NCI-H526 treated with DMSO at 0.1 percent for 48 hours (cell line): ENCODE results near the gene OMP.
A peak's percentile ranks its signal among the peaks of the same experiment; 100 is the strongest.
"Not testable (repeated sequence)": the region's sequence is repeated elsewhere in the genome, so short reads cannot be mapped to it uniquely, and the experiment has no call there.

Source experiments
- DNase-seq: peaks from one replicate; lab custom pipeline; 2025; lab: John Stamatoyannopoulos, UW

The OMP gene

DNA sequence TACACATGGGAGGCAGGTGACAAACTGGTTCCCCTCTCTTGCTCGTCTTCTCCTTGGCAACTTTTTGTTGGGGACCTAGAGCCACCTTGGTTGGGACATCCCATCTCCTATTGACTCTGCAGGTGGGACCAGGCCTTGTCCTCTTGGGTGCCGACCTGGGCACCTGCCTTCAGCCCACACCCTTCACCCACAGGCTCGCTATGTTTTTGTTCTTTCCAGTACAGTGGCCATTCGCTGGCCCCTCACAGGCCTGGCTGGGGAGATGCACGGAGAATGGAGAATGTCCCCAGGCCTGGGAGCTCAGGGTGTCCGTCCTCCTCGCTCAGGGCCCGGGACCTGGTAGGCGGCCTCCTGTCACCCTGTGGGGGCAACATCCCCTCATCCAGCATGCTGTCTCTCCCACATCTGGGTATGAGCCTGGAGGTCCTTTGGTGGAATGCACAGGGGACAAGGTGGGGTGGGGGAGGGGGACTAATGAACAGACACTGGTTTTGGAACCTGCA is 14.9 kb upstream of the OMP start:
- no peak for DNase-seq

DNA sequence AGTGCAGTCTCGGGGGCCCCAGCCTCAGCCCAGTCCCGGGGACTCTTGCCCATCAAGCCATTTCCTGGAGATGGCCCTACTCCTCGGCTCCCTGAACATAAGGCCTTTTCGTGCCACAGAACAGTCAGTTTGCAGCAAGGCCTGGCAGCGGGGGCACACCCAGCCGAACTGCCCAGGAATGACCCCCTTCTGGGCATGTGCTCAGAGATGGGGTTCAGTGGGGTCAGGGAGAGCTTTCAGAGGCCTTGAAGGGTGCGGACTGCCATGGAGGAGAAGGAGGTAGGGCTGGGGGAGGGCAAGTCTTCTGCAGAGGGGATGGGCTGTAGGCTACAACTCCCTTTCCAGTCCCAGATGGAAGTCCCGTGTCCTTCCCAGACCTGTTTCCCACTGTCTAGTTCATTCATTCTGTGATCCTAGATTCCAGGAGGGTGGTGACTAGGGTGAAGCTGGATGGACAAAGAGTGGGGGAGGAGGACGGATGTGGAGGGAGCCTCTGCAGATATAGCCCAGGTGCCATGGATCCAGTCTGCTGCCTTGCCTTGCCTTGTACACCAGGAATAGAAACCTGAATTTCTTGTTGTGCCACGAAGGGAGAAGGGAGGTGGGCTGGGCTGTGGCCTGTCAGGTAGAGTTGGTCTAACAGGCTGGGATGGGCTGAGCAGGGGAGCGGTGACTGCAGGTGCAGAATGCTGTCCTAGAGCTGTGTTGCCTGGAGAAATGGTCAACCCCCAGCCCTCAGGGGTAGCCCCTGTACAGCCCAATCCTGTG is 14.2 kb upstream of the OMP start:
- DNase-seq: peak; percentile 38

DNA sequence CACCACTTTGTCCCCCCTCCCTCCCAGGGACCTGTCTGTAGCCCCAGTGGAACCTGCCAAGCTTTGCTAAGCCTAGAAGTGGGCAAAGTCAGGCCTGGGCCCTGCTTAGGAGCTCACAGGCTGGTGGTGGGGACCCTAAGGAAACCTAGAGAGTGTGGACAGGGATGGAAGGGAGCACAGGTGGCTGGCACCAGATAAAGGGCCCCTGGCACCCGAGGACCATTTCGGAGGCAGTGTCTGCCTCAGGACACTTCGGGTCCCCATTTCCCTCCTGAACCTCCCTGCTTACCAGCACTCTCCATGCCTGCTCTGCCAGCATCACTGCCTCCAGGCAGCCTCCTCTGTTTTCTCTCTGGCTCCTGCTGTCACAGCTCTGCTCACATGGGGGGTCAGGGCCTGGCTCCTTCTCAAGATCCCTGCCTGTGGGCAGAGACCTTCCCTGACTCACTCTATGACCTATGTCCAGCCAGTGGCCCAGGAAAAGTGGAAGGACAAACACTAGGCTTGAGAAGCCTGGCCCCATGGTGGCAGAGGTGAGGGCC is 13.6 kb upstream of the OMP start:
- DNase-seq: no peak

DNA sequence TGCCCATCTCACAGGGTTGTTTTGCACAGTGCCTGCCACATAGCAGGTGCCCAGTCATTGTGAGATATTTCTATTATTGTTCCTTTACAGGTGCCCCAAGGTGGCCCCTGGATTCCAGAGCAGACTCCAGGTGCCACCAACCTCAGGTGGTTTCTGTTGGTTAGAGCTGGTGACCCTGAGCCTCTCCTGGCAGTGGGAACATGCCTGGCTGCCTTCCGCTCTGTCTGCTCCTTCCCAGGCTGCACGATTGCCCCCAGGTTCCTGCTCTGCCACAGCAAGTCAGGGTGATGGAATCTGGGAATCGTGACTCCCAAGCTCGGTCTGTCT is 12.6 kb upstream of the OMP start:
- no peak for DNase-seq

DNA sequence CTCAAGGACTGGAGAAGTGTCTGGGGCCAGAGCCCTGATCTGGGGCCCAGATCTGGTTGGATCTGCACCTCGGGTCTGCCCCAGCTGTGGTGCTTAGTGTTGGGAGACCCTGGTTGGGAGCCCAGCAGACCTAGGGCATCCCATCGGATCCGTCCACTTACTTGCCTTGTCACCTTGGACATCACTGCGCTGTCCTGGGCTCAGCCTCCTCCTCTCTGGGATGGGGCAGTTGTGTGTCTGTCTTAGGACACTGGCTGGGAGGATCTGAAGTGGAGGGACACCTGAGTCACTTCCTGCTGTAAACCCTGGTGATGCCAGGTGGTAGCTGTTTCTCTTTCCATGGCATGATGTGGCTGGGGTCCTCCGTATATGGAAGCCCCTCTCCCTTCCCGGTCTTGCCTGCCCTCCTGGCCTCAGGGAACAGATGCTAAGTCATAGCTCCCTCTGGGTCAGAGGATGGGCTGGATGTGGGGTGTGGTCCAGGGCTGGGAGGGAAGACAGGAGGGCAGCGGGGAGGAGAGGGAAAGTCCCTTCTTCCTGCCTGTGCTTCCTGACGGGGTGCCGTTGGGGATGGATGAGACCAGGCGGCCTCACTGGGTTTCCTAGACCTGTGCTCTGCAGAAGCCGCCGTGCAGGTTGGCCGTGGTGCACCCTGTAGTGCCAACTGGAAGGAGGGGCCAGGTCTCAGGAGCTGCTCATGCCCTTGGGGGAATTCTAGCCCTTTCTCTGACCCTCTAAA is 12.1 kb upstream of the OMP start:
- DNase-seq: no peak

DNA sequence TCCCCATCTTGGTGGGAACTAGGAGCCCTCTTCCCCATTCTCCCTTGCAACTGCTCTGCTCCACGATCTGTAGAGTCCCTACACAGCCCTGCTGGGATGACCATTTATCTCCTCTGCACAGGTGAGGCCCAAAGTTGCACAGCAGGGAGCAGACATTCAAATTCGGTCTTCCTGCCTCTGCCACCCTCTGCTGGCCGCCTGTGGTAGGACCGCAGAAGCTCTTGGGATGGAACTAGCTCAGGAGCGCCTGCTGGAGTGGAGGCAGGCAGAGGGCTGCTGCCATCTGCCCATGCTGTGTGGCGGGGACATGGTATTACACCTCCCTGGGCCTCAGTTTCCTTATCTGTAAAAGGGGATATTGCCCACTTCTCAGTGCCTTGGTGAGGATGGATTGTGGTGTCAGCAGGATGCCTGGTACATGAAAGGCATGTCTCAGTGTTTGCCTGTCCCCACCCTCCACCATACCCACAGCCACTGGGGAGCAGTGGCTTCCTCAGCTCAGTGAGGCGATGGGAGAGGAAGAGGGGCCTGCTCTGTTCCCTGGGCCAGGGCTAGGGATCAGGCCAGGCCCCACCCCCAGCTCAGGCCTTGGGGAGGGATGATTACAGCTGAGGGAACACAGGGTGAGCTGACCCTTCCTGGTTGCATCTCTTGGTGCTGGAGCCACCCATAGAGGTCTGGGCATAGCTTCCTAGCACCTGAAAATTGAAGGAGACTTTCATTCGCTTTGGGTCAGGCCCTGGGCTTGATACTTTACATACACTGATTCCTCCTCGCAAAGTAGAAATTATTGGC is 11.3 kb upstream of the OMP start:
- DNase-seq: peak; percentile 46

DNA sequence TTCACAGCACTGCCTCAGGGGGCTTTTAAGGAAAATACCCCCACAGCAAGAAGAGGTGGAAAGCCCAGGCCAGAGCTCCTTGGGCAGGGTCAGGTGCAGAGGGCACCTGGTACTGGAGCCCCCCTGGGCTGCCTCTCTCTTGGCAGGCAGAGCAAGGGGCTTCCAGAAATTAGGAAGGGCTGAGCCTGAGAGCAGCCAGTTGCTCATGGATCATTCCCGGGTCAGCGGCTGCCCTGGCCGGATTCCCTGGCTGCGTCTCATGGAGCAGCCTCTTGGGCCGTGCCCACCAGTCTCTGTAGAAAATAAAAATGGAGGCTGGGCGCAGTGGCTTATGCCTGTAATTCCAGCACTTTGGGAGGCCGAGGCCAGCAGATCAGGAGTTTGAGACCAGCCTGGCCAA is 10.3 kb upstream of the OMP start:
- no peak for DNase-seq

DNA sequence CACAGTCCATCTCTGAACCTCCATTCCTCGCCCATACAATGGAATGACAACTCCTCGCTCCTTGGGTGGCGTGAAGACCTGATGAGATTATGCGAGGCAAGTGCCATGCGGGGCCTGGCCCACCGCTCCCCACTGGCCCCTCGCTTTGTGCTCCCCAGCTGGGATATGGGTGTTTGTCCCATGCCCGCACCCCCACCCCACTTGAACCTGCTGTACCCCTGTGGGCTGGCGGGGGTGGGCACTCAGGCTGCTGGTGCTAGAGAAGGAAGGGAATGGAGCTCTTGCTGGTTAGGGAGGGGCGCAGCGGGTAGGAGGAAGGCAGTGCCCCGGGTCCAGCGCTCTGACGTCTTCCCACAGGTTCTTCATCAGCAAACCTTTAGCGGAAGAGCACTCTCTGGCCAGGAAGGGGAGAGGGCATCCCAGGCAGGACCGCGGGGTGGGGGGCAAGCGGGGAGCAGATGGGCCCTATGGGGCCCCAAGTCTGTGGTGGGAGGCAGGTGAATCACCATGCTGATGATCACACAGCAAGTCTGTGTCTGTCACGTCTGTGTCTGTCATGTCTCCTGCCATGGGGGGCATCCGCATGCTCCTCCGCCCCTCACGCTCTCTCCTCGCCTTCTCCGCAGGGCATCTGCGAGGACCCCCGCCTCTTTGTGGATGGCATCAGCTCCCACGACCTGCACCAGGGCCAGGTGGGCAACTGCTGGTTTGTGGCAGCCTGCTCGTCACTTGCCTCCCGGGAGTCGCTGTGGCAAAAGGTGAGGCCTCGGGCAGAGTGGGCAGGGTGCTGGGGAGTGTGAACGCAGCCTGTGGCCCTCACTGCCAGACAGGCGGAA is 9.4 kb upstream of the OMP start:
- no peak for DNase-seq

DNA sequence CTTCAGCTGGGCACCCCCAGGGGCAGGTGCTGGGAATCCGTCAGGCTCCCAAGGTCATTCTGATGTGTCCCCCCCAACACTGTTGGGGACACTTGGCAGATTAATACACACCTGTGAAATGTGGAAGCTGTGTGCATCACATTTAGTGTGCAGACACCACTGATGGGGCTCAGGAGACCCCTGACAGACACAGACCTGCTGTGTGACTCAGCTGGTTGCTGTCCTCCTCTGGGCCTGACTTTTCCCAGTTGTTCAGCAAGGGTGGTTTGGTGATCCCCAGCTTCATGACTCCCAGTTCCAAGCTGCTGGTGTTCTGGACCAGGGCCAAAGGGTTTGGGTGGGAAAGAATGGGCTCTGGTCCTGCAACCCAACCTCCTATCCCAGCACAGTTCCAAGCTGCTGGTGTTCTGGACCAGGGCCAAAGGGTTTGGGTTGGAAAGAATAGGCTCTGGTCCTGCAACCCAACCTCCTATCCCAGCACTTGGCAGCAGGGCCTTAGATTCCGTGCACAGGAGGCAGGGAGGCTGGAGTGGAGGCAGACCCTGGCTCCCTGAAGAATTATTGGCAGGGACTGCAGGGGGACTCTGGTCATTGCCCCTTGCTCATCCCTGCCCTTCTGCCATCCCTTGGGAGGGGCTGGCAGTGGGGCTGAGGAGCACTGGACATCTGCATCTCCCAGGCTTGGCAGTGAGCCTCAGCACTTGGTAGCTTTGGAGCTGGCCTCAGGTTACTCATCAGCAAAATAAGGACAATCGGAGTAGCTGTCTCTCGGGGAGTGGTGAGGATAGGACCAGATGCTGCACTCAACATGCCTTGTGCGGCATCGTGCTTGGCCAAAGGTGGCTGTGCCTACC is 8.4 kb upstream of the OMP start:
- no peak for DNase-seq

DNA sequence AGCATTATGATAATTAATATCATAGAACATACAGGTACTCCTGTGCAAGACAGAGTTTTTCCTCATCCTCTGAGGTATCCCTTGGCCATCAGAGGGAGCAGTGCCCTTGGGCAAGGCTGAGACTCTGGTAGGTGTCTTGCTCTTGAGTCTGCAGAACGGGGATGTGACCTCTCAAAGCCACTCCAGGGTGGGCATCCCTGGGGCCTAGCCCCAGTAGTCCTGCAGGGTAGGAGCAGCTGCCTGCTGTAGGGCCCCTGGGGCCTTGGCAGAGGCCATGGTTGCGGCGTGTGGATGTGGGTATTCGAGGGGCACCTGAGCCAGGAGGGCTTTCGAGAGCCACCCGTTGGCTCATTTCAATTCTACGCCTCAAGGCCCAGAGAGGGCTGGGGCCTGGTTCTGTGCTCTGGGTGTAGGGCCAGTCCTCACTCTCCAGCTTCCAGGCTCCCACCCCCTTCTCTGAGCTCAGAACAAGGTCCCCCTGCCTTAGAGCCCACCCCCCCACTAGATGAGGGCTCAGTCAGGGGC is 7.7 kb upstream of the OMP start:
- DNase-seq: no peak

DNA sequence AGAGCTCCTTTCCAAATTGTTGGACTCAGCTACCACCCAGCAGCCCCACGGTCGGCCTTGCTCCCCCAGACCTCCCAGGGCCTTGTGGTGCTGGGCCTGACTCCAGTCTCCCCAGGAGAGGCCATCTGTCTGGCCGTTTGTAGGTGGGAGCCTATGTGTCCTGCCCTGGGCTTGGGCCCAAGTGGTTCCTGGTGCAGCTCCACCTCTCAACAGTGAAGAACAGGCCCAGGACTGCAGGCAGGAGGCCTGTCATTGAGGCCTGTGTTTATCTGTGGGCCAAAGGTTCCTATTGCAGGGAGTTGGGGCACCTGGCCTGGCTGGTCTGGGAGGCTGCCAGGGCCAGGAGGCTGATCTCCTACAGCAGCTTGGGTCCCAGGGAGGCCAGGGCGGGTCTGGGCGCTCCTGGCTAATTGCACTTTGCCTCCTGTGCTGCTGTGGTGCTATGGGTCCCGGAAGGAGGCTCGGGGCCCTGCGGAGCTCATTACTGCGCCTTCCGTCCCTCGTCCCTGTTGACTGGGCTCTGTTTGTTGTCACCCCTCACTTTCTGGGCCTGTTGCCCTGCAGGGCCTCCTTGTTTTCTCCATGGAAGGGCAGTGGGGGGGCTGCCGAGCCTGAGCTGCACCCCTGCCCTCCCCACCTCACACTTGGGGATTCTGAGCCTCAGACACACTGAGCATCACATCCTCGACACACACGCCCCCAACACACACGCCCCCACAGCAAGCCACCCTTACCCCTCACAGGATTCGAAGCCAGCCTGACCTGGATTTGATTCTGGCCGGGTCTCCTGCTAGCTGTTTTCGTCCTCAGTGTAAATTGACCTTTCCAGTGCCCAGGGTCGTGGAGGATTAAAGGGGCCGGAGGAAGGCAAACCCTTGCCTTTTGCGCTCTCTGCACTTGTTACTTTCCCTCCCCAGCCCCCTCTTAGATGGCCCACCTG is 6.8 kb upstream of the OMP start:
- no peak for DNase-seq

DNA sequence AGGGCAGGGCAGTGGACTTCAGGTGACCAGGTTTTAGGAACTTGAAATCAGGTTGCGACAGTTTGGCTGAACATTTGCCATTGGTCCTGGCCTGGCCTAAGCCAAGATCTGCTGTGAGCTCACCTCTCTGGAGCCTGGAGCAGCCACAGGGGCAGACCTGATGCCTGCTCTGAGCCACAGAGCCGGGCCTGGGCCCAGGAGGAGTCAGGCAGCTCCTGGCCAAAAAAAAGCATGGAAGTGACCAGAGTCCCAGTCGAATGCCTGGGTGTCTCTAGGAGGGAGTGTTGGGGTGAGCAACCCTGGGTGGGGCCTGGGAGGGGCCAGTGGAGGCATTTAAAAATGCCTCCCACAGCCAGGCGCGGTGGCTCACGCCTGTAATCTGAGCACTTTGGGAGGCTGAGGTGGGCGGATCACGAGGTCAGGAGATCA is 6.0 kb upstream of the OMP start:
- DNase-seq: no peak

DNA sequence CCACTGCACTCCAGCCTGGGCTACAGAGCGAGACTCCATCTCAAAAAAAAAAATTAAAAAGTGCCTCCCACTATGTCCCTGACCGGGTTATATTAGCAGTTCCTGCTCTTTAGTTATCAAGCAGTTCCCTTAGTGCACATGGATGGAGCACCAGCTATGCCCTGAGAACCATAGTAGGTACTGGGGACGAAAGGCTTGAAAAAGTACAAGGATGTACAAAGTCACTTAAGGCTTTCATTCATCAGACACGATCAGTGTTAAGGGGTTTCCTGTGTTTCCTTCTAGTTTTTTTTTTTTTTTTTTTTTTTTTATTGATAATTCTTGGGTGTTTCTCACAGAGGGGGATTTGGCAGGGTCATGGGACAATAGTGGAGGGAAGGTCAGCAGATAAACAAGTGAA is 5.5 kb upstream of the OMP start:
- not testable (repeated sequence) for DNase-seq

DNA sequence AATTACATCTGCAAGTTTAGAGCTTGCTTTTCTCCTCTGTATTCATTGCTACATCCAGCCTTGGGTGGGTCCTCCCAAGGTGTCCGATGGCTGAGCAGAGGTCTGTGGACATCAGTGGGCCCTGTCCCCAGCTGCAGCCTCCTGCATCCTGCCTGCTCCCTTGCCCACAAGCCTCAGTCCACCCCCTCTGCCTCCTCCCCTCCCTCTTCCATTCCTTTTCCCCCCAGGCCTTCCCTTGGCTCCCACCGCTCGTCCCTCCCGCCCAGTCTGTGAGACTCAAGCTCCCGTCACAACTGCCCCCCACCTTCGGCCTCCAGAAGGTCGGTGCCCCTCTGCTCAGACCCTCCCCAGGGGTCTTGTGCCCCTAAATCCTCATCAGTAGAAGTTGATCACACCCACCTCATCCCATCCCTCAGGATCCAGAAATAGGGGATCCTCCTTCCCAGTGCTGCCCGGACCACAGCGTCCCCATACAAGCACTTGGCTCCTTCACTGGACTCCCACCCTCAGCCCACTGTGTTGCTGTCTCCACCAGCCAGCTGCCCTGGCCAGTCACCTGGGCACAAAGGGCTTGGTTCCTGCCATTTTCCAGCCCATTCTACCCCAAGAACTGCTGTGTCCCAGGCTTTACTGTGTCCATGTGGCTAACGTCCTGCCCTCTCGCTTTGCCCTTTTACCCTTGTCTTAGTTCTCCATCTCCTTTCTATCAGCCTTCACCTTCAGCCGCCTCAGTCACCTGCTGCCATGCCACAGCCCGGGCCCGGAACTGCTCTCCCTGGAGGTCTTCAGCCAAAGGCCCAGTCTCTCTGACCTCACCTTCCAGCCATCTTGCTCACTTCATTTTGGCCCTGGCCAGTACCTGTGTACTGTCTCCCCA is 2.2 kb upstream of the OMP start:
- DNase-seq: no peak

DNA sequence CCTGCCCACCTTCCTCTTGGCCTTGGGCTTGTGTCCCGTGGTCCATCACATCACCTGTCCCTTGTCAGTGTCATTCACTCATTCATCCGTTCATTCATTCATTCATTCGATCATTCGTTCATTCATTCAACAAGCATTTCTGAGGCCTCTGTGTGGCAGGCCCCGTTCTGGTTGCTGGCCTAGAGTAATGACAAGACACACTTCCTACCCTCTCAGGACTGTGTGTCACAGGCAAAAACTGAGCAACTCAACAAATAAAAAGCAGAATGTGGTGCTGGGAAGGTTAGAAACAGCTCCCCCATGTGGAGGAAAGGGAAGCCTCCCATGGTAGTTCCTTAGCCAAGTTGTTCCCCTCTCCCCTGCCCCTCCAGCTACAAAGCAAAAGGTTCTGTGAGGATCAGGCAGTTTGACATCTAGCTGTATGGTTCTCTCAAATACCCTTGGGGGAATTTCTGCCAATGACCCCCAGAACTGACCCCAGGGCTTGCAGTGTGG is 1.6 kb upstream of the OMP start:
- DNase-seq: no peak

DNA sequence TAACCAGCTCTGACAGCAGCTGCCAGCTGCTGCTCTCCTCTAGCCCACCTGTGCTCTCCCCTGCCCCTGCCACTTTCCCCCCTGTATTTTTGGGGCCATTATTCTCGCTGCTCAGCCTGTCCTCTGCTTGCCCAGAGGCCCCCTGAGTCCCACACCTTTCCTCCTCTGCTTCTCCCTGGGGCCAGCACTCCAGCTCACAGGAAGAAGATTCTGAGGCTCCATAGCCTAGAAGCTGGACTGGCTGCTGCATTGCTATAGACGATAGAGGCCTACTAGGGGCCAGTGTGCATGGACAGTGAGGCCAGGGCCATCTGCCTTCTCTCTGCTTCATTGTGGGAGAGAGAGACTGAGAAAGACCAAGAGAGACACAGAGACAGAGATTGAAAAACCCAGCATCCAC is 679 bp downstream of the OMP start:
- DNase-seq: no peak

DNA sequence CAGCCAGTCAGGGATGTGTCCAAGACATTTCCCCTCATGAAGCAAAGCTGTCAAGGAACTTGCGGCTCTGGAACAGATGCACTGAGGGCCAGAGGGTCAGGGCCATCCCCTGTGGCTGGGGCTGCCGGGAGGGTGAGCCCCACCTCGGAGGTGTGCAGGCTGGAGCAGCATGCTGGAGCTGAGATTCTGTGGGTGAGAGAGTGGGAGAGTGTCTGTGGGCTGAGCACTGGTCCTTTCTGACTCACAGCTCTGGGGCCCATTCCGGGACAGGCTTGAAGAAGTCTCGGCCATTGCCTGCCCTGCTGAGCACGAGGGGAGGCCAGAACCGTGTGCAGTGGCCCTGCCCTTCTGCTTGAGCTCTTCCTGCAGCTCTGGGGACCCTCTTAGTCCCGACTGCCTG is 2.1 kb downstream of the OMP start:
- no peak for DNase-seq

DNA sequence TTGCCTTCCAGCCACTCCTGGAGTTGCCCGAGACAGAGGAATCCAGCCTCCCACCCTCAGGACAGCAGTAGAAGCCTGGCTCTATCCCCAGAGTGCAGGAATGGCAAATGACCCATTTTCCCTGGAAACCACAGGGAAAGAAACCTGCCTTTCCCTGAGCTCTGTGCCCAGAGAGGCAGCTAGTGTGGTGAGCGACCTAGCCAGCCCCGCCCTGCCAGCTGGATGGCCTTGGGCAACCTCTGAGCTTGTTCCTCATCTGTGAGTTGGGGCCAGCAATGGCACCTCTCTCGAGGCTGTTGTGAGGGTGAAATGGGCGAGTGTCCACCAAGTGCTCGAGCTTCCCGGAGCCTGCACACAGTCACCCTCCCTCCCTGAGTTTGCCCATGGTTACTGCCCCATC is 3.7 kb downstream of the OMP start:
- no peak for DNase-seq
